Osteocyte (in vitro differentiated cells): ENCODE results near the gene STK33. TPM values are rescaled to one million over a fixed set of nuclear protein-coding genes. Genes with fewer than 3 reads are reported as not detected.

Source experiments
- DNase-seq: peaks from one replicate; pipeline ENCODE4 v3.0.0; 2021; ENCODE audit warnings: mixed read lengths; ENCODE audit not compliant: unreplicated experiment; ENCODE audit errors: extremely low spot score
- H3K27ac Mint-ChIP-seq: one replicate; pipeline ENCODE4 v1.8.0; 2021; ENCODE audit warnings: mild to moderate bottlenecking, mixed read lengths; ENCODE audit not compliant: unreplicated experiment
- H3K27me3 Mint-ChIP-seq: one replicate; pipeline ENCODE4 v1.8.0; 2021; ENCODE audit warnings: mixed read lengths; ENCODE audit not compliant: unreplicated experiment
- H3K36me3 Mint-ChIP-seq: one replicate; pipeline ENCODE4 v1.8.0; 2021; ENCODE audit warnings: mixed read lengths; ENCODE audit not compliant: unreplicated experiment
- H3K4me1 Mint-ChIP-seq: one replicate; pipeline ENCODE4 v1.8.0; 2021; ENCODE audit warnings: mixed read lengths; ENCODE audit not compliant: unreplicated experiment
- H3K4me3 Mint-ChIP-seq: one replicate; pipeline ENCODE4 v1.8.0; 2021; ENCODE audit warnings: mild to moderate bottlenecking, moderate library complexity, mixed read lengths; ENCODE audit not compliant: unreplicated experiment
- H3K9me3 Mint-ChIP-seq: one replicate; pipeline ENCODE4 v1.8.0; 2021; ENCODE audit warnings: mixed read lengths; ENCODE audit not compliant: unreplicated experiment
- total RNA-seq: library from RNA; stranded (reverse); gene quantifications from 2 replicates; pipeline ENCODE4 v1.2.1, GENCODE V29; 2021
- TF ChIP-seq, protein P1 (sequence below): fragments of 200-600 bp; sonication (generic); IDR thresholded peaks from 2 replicates; pipeline ENCODE4 v1.5.0; 2021; ENCODE audit warnings: antibody characterized with exemption, mild to moderate bottlenecking, moderate library complexity

The STK33 gene
- total RNA-seq, 1 donor from 2014 or later: 1.3 TPM

DNA sequence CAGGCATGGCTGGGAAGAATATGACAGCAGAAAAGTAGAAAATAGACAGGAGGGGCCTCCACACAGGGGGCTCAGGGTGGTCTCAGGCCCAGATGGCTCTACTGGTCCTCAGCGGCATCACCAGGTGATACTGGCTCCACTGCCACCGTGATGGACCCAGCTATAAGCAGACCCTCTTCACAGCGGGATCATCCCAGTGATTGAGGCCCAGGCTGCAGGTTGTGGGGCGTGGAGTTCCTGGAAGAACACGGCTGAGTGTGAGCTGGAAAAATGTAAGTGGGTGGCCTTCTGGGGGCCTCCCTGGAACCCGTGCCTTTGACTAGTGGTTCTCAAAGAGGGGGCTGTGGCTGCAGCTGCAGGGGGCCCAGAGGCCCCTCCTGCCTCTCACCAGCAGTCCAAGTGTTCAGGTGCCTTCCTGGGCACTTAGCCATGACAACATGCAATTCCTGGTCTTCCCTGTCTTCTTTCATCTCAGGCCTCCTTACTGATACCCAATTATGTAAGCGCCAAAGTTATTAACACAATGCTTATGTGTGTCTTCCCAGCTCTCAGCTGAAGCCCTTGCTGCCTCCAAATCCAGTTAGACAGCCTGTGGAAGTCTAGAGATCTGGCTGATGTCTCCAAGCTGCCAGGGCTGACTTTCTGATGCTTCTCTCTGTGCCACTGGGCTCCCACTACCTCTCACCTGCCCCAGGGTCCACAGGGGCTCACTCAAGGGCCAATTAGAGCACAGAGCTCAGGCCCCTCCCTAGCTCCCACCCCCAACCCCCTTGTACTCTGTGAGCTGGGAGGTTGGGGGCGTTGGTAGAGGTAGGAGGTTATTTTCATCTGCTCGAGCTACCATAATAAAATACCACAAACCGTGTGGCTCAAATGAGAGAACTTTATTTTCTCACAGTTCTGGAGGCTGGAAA is 220.3 kb downstream of the STK33 start:
- Mint-ChIP-seq H3K4me1 (no peaks in the 10 kb centered on the region), H3K9me3 (no peaks in the 10 kb centered on the region), H3K27ac (no peak overlapping the region), H3K36me3 (no peaks in the 10 kb centered on the region), H3K4me3 (no peak overlapping the region), H3K27me3 (peaks cover 8% of the 10 kb centered on the region)
- TF ChIP-seq, protein P1, sequence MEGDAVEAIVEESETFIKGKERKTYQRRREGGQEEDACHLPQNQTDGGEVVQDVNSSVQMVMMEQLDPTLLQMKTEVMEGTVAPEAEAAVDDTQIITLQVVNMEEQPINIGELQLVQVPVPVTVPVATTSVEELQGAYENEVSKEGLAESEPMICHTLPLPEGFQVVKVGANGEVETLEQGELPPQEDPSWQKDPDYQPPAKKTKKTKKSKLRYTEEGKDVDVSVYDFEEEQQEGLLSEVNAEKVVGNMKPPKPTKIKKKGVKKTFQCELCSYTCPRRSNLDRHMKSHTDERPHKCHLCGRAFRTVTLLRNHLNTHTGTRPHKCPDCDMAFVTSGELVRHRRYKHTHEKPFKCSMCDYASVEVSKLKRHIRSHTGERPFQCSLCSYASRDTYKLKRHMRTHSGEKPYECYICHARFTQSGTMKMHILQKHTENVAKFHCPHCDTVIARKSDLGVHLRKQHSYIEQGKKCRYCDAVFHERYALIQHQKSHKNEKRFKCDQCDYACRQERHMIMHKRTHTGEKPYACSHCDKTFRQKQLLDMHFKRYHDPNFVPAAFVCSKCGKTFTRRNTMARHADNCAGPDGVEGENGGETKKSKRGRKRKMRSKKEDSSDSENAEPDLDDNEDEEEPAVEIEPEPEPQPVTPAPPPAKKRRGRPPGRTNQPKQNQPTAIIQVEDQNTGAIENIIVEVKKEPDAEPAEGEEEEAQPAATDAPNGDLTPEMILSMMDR: no peak
- no peak for DNase-seq

GRCh38 chr11:8372641-8373381 is 221.2 kb downstream of the STK33 start:
- H3K27ac Mint-ChIP-seq: no peak overlapping the region
- TF ChIP-seq, protein P1: no peak

GRCh38 chr11:8371516-8371884 is 222.5 kb downstream of the STK33 start:
- H3K9me3 Mint-ChIP-seq: no peaks in the 10 kb centered on the region
- H3K36me3 Mint-ChIP-seq: no peaks in the 10 kb centered on the region
- DNase-seq: no peak
- H3K27ac Mint-ChIP-seq: no peak overlapping the region
- H3K4me3 Mint-ChIP-seq: no peak overlapping the region
- H3K27me3 Mint-ChIP-seq: peaks cover 8% of the 10 kb centered on the region
- no peaks in the 10 kb centered on the region for H3K4me1 Mint-ChIP-seq
- TF ChIP-seq, protein P1: no peak

More at GRCh38 chr11:8372641-8373381, 221.2 kb downstream of the STK33 start:
- Mint-ChIP-seq H3K4me3 (no peak overlapping the region), H3K27me3 (peaks cover 8% of the 10 kb centered on the region), H3K9me3 (no peaks in the 10 kb centered on the region), H3K36me3 (no peaks in the 10 kb centered on the region), H3K4me1 (no peaks in the 10 kb centered on the region)
- no peak for DNase-seq

DNA sequence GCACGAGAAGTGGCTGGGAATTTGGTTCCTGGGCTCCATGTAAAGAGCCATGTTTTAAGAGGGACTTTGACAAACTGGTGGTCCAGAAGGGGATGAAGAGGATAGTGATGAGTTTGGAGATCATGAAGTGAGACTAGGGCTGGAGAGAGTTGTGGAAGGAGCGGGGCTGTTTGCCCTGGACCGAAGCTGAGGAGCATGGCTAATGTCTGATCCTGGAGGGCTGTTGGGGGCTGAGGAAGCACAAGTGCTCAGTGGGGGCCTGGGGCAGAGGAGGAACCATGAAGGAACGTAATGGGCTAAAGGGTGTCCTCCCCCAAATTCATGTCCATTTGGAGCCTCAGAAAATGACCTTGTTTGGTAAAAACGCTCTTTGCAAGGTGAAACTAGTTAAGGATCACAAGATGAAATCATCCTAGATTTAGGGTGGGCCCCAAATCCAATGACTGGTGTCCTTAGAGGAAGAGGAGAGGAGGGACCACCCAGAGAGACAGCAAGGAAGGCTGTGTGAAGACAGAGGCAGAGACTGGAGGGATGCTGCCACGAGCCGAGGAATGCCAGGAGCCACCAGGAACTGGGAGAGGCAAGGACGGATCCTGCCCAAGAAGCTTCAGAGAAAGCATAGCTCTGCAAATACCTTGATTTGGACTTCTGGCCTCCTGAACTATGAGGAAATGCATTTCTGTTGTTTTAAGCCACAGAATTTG is 223.1 kb downstream of the STK33 start:
- H3K4me3 Mint-ChIP-seq: no peak overlapping the region
- TF ChIP-seq, protein P1: no peak
- DNase-seq: no peak

More for the DNA sequence above, 223.1 kb downstream of the STK33 start:
- H3K9me3 Mint-ChIP-seq: no peaks in the 10 kb centered on the region
- H3K36me3 Mint-ChIP-seq: no peaks in the 10 kb centered on the region
- peaks cover 8% of the 10 kb centered on the region for H3K27me3 Mint-ChIP-seq
- H3K4me1 Mint-ChIP-seq: no peaks in the 10 kb centered on the region
- H3K27ac Mint-ChIP-seq: no peak overlapping the region
